Right lobe of liver (tissue), 6 donors: ENCODE data around the gene CLOCK. TPM values are rescaled to one million over a fixed set of nuclear protein-coding genes. Genes with fewer than 3 reads are reported as not detected.

ENCODE experiments used
- ATAC-seq, 4 donors: fragments of 200-7000 bp; cut with Tn5 transposase; one replicate each; pipeline ENCODE4 v1.9.1; 2020; ENCODE audit warnings: mild to moderate bottlenecking in 4 of 4, moderate library complexity in 4 of 4
- DNase-seq, 3 donors: peaks; one replicate each; pipeline ENCODE4 v3.0.0-alpha.2; 2020
- H3K27ac ChIP-seq, 3 donors: fragments of 200-600 bp; one replicate each; pipeline ENCODE4 v1.8.0; 2022
- H3K27me3 ChIP-seq, 2 donors: fragments of 200-600 bp; one replicate each; pipeline ENCODE4 v1.8.0; 2022
- H3K36me3 ChIP-seq, 4 donors: fragments of 200-600 bp; sonication (generic) in 1 of 4; one replicate each; pipeline versions ENCODE4 v1.5.1 to v1.8.0; 2017 to 2022; ENCODE audit warnings: control low read depth in 1 of 4
- H3K4me1 ChIP-seq, 4 donors: fragments of 200-600 bp; sonication (generic) in 1 of 4; one replicate each; pipeline versions ENCODE4 v1.5.1 to v1.8.0; 2017 to 2022; ENCODE audit warnings: control low read depth in 1 of 4
- H3K4me3 ChIP-seq, 3 donors: fragments of 200-600 bp; one replicate each; pipeline ENCODE4 v1.8.0; 2022
- H3K9me3 ChIP-seq, 4 donors: fragments of 200-600 bp; sonication (generic) in 1 of 4; one replicate each; pipeline versions ENCODE4 v1.5.1 to v1.8.0; 2017 to 2022; ENCODE audit warnings: control low read depth in 1 of 4
- POLR2A ChIP-seq: fragments of 450-650 bp; IDR thresholded peaks from one replicate; pipeline ENCODE4 v1.6.1; 2017; ENCODE audit warnings: antibody characterized with exemption, mild to moderate bottlenecking
- WGBS: methylation state at CpG from one replicate; pipeline ENCODE4 v1.1.6; 2018; ENCODE audit warnings: low coverage, low lambda C conversion rate; ENCODE audit not compliant: insufficient coverage; ENCODE audit errors: missing lambda C conversion rate; 5-methylcytosine and 5-hydroxymethylcytosine counted together
- intact Hi-C, 2 donors: fragments of 100-400 bp; cut with DNase I; formaldehyde crosslinking; loops; one replicate each; pipeline versions ENCODE4 v1.11.2 to v1.14.1; 2022
- total RNA-seq, 6 experiments: library from RNA; depleted of rRNA in 2 of 6; stranded (reverse); fragments of >200 nt in 2 of 6; fragmentation: NEBNext Ultra II Directional in 3 of 6; extraction: Animal tissue kit (Norgen Biotek cat#: 25700) in 3 of 6; gene quantifications; one replicate each; pipeline versions ENCODE4 v1.1.0 to v1.2.4, GENCODE V29; 2016 to 2023
- TF ChIP-seq, protein P1 (sequence below), 4 donors: fragments of 200-600 bp in 3 of 4; fragments of 450-650 bp in 1 of 4; IDR thresholded peaks; one replicate each; pipeline versions ENCODE4 v1.5.1 to v1.8.0; 2016 to 2022; ENCODE audit warnings: antibody characterized with exemption in 4 of 4, mild to moderate bottlenecking in 2 of 4
- donor health status: DM: no; HTN: yes; CAD: no.
- donor health status: DM: no; HTN: no; CAD: no.
- donor health status: DM: no; HTN: no; CAD: no.
- donor health status: DM: no; HTN: yes; CAD: no.
- donor health status: DM: no; HTN: yes; CAD: no.

The CLOCK gene
- total RNA-seq, 6 experiments from 2014 or later: 11.1 to 17.3 (median 12.9) TPM

- peak; percentile 41 to 65 (median 57) for ATAC-seq
- no peaks in the 10 kb centered on the region for H3K27me3 ChIP-seq
- H3K27ac ChIP-seq: peak overlapping the region; percentile 88 to 97 (median 94)
- H3K4me3 ChIP-seq: peak overlapping the region; percentile 84 to 98 (median 88)
- H3K36me3 ChIP-seq: peaks cover 0 to under 1% (median 0%) of the 10 kb centered on the region in 4 donors
- intact Hi-C loops: no loop called here
- DNase-seq: peak; percentile 60 to 75 (median 64)
- H3K9me3 ChIP-seq: no peaks in the 10 kb centered on the region
- TF ChIP-seq POLR2A: no peak
- TF ChIP-seq, protein P1, sequence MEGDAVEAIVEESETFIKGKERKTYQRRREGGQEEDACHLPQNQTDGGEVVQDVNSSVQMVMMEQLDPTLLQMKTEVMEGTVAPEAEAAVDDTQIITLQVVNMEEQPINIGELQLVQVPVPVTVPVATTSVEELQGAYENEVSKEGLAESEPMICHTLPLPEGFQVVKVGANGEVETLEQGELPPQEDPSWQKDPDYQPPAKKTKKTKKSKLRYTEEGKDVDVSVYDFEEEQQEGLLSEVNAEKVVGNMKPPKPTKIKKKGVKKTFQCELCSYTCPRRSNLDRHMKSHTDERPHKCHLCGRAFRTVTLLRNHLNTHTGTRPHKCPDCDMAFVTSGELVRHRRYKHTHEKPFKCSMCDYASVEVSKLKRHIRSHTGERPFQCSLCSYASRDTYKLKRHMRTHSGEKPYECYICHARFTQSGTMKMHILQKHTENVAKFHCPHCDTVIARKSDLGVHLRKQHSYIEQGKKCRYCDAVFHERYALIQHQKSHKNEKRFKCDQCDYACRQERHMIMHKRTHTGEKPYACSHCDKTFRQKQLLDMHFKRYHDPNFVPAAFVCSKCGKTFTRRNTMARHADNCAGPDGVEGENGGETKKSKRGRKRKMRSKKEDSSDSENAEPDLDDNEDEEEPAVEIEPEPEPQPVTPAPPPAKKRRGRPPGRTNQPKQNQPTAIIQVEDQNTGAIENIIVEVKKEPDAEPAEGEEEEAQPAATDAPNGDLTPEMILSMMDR (IDR thresholded peaks at IDR 0.05): no peak
- WGBS: 6% methylated on average over 17 of the region's 41 CpGs
- H3K4me1 ChIP-seq: peaks cover 0 to 23% (median 0%) of the 10 kb centered on the region in 4 donors
Measured at GRCh38 chr4:55396308-55397125, 150.2 kb downstream of the CLOCK start.

DNA sequence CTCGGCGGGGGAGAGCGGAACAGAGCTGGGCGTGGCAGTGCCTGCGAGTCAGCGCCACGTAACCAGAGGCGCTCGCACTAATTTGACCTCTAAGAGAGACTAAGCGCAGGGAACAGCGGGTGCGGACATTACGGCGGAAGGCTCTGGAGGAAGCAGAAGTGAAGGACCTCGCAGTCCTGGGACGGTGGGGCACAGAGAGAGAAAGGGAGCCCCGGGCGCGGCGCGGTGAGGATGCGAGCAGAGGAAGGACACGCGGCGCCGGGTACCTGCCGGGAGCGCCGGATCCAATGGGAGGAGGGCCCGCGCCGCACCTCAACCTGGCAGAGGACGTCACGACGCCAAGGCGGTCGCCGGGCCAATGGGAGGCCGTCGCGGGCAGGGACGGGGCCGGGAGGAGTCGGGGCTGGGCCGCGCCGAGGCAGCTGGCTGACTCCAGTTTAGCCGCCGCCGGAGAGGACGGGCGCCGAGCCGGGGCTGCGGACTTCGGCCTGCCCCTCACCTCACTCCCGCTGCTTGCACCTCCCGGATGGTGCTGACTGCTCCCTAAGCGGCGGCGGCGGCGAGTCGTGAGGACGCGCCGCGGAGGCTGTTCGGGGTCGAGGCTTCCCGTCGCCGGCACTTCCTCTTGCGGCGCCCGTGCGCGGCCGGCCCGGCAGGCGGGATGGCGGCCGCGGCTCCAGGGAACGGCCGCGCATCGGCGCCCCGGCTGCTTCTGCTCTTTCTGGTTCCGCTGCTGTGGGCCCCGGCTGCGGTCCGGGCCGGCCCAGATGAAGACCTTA lies 151.0 kb downstream of the CLOCK start, which contains the start of gene TMEM165:
TSS of gene TMEM165 (plus strand) at position 429 of the 779 bp plus-strand sequence. CDS start at position 662, 233 bp downstream.
- DNase-seq (peak; percentile 96 to 97 (median 97)), ATAC-seq (peak; percentile 97 to 100 (median 98))
- 0% methylated on average over 7 of the region's 95 CpGs for WGBS
- H3K27ac ChIP-seq: peak within 1 kb of the TSS; percentile 88 to 97 (median 94)
- H3K36me3 ChIP-seq: no peaks in the 10 kb centered on the region
- H3K4me1 ChIP-seq: peaks cover 0 to 23% (median 0%) of the 10 kb centered on the region in 4 donors
- intact Hi-C loops: no loop called here
- TF ChIP-seq, protein P1 (IDR thresholded peaks at IDR 0.05): no peak
- peak; percentile 97 for TF ChIP-seq POLR2A
- H3K27me3 ChIP-seq: no peaks in the 10 kb centered on the region
- H3K9me3 ChIP-seq: no peaks in the 10 kb centered on the region
- H3K4me3 ChIP-seq: peak within 1 kb of the TSS; percentile 84 to 98 (median 88)

DNA sequence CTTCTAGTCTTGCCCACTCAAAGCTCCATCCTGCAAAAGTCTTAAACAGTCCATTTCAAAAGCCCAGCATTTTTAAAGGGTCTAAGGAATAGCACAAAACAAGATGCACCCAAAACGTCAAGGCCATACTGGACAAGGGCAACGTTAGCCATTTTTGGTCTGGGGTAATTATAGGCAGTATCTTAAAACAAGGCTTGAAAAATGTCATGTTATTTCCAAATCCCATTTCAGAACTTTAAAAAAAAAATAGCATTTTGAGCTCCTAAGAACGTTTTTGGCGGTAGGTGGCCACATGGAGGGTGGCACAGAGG lies 151.5 kb downstream of the CLOCK start:
- peak overlapping the region; percentile 88 to 97 (median 94) for H3K27ac ChIP-seq
- H3K9me3 ChIP-seq: no peaks in the 10 kb centered on the region
- H3K27me3 ChIP-seq: no peaks in the 10 kb centered on the region
- ATAC-seq (no peak), DNase-seq (no peak)
- TF ChIP-seq POLR2A: no peak
- TF ChIP-seq, protein P1 (IDR thresholded peaks at IDR 0.05): no peak
- H3K36me3 ChIP-seq: no peaks in the 10 kb centered on the region
- intact Hi-C loops: no loop called here
- H3K4me3 ChIP-seq: peak overlapping the region; percentile 84 to 98 (median 88)
- 2% methylated on average over 4 of the region's 4 CpGs for WGBS
- H3K4me1 ChIP-seq: peaks cover 0 to 23% (median 0%) of the 10 kb centered on the region in 4 donors

- intact Hi-C loops: no loop called here
- Histone ChIP-seq H3K27me3 (no peaks in the 10 kb centered on the region), H3K36me3 (no peaks in the 10 kb centered on the region), H3K27ac (no peak overlapping the region), H3K9me3 (no peaks in the 10 kb centered on the region), H3K4me1 (peaks cover 0 to 17% (median 0%) of the 10 kb centered on the region in 4 donors), H3K4me3 (no peak overlapping the region)
- no peak for DNase-seq
- no peak for TF ChIP-seq POLR2A
- TF ChIP-seq, protein P1 (IDR thresholded peaks at IDR 0.05): no peak
- 92% methylated on average over 3 of the region's 4 CpGs for WGBS
- ATAC-seq: no peak
Measured at GRCh38 chr4:55393461-55394320, 153.0 kb downstream of the CLOCK start.
